HFF-Myc (cell line): ENCODE results near the gene GRAMD4.

Experiments used
- DNase-seq: peaks from one replicate; pipeline ENCODE4 v3.0.0-alpha.2; 2011; ENCODE audit warnings: low read depth; ENCODE audit errors: extremely low read depth
- H3K4me3 ChIP-seq: replicated peaks from 2 replicates; pipeline ENCODE4 v1.5.1; 2011; ENCODE audit warnings: low read depth, mild to moderate bottlenecking, control low read depth, low read length
- CTCF ChIP-seq: IDR thresholded peaks from 2 replicates; pipeline ENCODE4 v1.5.1; 2012; ENCODE audit warnings: mild to moderate bottlenecking, low read depth, low read length, control low read depth; ENCODE audit errors: missing control alignments

The GRAMD4 gene

DNA sequence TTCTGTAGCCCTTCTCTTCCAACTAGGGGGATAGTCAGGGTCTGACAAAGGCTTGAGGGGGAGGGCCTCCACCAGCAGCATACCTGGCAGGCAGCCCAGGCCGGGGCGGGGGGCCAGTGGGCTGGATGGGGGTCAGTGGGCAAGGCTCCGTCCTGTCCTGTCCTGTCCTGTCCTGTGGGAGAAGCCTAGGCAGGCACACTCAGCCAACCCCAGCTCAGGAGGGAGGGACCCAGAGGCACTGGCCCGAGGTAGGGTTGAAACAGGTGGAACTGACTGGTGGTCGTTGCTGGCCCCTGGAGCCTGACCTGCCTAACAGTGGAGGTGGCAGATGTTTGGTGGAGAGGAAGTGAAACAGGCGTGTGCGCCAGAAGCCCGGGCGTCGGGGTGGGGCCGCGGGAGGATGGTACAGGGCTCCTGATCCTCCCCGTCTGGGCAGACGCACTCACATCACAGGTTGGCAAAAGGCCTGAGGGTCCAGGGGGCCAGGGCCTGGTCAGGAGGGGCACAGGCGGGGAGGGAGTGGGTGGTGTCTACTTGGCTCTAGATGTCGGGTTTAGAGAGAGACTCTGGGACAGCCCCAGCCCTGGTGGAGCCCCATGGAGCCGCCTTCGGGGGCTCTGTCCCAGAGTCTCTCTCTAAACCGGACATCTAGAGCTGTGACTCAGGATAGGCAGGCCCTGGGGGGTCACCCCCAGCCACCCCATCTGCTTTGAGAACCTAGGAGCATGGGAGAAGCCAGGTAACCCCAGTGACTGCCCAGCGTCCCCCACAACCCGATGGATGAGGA, 32.5 kb upstream of the GRAMD4 start:
- no peak for DNase-seq
- no peak for TF ChIP-seq CTCF
- H3K4me3 ChIP-seq: no peak overlapping the region

- H3K4me3 ChIP-seq: no peak overlapping the region
- no peak for DNase-seq
- TF ChIP-seq CTCF: no peak
Measured at GRCh38 chr22:46588279-46589140, 31.7 kb upstream of the GRAMD4 start.

- no peak for TF ChIP-seq CTCF
- no peak for DNase-seq
- no peak overlapping the region for H3K4me3 ChIP-seq
Measured at GRCh38 chr22:46589141-46589748, 30.9 kb upstream of the GRAMD4 start.

GRCh38 chr22:46589871-46590271, 30.3 kb upstream of the GRAMD4 start:
- no peak for DNase-seq
- no peak for TF ChIP-seq CTCF
- H3K4me3 ChIP-seq: no peak overlapping the region

- no peak for TF ChIP-seq CTCF
- no peak overlapping the region for H3K4me3 ChIP-seq
- DNase-seq: no peak
Measured at GRCh38 chr22:46590334-46590733, 29.9 kb upstream of the GRAMD4 start.

GRCh38 chr22:46591930-46592329, 28.3 kb upstream of the GRAMD4 start:
- TF ChIP-seq CTCF: no peak
- no peak overlapping the region for H3K4me3 ChIP-seq
- no peak for DNase-seq
